ENCODE data around the gene AADACL3.

- TF ChIP-seq CTCF (IDR thresholded peaks at IDR 0.05; ENCODE audit: poor library complexity, severe bottlenecking) (no peak), RAD21 (conservative IDR thresholded peaks at IDR 0.05) (no peak), REST (IDR thresholded peaks at IDR 0.05; ENCODE audit: borderline replicate concordance) (no peak)
Observed at GRCh38 chr1:12769031-12769430, 53.1 kb downstream of the AADACL3 start.
